ENCODE results near the gene ELF4.

ELF4 gene

GRCh38 chrX:130034178-130034577 is 76.1 kb downstream of the ELF4 start:
- DNase-seq, result no peak

- DNase-seq, result no peak
These were observed 77.7 kb downstream of the ELF4 start for GRCh38 chrX:130032552-130032951.

DNA sequence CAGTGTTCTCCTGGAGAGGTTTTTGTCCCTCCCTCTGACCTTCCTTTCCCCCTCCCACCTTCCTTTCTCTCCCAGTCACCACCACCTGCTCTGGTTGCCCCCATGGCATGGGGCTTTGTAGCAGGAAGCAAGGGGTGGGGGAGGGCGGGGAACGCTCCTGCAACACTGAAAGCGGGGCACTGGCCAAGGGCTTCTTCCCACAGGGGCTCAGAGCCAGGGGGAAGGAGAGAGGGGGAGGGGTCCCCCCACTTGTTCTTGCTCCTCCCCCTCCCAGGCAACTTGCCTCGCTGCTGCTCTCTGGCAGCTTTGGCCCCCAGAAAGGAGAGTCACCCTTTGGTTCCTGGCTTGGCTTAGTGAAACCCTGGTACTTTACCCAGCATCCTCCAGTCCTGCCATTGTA is 79.5 kb downstream of the ELF4 start:
- no peak for DNase-seq

DNA sequence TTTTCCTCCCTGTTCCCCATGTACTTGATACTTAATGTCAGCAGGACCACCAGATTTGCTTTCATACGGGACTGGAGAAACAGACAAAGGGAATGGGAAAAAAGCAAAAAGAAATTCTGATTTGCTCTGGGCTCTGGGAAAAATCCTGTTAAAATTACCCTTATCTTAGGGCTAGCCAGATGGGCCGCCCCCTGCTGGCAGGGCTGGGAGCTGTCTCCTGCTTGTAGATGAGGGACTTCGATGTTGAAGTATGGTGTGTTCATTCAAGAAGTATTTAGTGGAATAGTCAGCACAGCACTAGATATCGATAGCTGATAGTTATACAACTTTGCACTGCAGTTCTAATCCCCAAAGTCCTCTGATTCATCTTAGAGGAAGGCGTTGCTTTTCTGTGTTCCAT is 82.1 kb downstream of the ELF4 start:
- DNase-seq, result peak; percentile 57

GRCh38 chrX:130027569-130027968 is 82.7 kb downstream of the ELF4 start:
- no peak for DNase-seq

DNA sequence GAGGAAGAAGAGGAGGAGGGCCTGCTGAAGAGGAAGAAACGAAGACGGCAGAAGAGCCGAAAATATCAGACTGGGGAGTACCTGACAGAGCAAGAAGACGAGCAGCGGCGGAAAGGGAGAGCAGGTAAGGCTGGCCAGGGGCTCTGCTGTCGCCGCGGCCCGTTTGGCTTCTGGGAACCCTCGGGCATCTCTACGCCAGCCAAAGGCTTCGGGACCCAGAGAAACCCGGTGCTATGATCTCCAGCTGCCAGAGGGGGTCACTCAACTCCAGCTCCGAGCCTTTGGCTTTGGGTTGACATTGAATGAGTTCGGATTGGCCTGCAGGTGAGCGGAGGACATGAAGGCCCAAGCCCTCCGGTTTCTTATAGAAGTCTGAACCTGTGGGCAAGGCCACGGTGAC is 85.0 kb downstream of the ELF4 start:
- no peak for DNase-seq

GRCh38 chrX:130024127-130024526 is 86.2 kb downstream of the ELF4 start:
- DNase-seq, result peak; percentile 88

DNA sequence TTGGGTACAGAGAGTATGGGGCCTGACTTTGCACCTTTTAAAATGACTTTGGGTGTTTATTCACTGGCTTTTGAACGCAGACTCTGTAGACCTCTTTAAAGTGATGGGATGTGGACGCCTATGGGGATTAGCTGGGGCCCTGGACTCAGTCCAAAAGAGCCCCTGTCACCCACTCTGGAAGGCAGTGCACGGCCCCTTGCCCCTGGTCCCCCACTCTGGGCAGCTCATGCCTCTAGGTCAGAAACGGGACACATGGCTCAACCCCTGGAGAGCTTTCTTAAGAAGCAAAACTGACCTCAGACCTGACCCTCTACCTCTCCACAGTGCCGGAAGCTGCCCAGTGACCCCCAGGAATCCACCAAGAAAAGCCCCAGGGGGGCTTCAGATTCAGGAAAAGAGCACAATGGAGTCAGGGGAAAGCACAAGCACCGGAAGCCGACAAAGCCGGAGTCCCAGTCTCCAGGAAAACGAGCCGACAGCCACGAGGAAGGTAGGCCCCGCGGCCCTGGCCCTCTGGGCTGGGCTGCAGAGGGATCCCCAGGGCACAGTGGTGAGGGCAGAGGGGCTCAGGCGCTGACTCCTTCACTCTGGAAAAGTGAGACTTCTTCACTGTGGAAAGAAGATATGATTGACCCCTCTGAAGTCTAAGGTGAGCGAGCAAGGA is 89.5 kb downstream of the ELF4 start:
- DNase-seq, result no peak

GRCh38 chrX:130018143-130018542 is 92.2 kb downstream of the ELF4 start:
- DNase-seq, result no peak

GRCh38 chrX:130015181-130015580 is 95.1 kb downstream of the ELF4 start:
- DNase-seq, result no peak
